Fibroblast of skin of right quadriceps (primary cell): ENCODE measurements around the gene EIF2A.

Experiments
- DNase-seq: peaks from one replicate; pipeline ENCODE4 v3.0.0-alpha.2; 2013

Gene EIF2A

DNA sequence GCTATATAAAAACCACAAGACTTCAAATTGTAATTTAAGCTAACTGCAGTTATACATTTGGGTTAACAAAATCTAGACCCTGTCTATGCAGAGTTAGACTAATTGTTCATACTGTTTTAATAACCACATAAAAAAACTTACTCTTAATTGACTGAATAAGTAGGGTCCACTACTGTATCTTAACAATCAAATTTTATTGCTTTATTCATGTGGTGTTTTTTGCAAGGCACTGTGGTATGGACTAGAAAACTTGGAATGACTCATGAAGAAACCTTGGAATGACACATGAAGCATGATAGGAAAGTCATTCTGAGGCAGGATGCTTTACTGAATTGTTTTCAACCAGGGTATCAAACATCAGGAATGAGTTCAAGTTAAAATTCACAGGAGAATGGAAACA lies 2.5 kb upstream of the EIF2A start:
- DNase-seq, result peak; percentile 79

DNA sequence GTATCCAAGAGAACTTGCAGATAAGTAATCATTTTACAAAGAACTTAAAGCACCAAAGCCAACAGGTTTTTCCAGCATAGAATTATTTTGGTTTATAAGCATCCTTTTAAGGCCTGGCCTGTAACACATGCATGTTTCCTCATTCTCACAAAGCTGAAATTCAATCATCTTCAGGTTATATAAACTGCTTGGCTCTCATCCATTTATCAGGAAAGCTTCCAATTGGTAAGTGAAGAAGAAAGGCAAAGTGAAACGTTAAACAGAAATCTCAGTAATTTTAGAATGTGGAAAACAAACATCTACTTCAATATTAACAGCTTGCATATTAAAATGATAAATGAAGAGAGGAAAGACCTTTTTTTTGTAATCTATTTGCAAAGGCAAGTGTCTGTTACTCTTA lies 1.9 kb upstream of the EIF2A start:
- DNase-seq, result no peak

GRCh38 chr3:150545419-150546225 lies 965 bp upstream of the EIF2A start:
- DNase-seq, result no peak

DNA sequence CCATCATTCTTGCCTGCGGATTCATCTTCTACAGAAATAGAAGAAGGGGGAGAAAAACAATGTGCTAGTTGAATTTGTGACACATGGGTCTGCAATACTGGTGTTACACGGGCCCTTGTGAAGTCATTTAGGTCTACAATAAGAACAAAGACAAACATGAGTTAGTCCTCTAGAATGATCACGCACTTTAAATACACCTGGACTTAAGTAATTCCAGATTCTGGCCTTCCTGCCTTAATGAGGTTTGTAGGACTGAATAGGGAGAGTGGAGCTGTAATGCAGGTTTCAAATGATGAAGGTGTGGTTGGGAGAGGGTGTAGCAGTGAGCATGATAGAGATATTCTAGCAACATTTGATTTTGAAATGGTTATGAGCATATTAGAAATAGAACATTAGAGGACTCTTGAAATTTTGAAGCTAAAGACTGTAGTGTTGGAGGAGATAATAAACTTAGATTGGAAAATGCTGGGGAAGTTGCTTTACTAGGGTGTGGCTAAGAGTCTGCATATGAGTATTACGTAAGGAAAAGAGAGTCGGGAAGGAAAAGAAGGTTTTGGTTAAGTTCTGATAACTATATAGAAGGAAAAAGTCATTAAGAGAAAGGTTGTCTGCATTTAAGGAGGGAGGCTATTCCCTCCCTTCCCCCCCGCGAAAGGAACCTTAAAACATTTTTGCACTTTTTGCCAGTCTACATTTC lies 606 bp downstream of the EIF2A start:
- DNase-seq, result no peak

DNA sequence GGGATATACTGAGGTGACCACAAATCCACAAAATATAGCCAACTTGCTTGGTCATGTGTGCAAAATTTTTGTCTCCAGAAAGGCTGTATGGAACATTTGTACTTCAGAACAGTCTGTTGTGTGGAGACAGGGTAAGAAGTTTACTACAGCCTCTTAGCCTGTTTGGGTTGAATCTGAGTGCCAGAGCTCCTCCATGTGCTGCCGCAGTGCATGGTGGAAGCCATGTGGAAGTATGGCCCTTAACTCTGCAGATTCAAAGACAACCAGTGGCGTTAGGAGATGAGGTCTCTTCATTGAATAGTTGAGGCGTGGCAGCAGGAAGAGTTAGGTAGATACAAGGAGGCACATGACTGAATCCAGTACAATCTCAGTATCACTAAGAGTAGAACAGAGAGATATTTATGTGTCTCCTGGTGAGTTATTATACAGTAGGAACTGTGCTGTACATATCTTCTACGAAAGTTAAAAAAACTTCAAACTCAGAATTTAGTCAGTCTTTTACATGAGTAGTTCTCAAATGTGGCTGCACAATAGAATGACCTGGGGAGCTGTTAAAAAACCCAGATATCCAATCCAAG lies 9.4 kb downstream of the EIF2A start:
- DNase-seq, result no peak

- DNase-seq, result no peak
These were observed 10.2 kb downstream of the EIF2A start for GRCh38 chr3:150556792-150557191.

DNA sequence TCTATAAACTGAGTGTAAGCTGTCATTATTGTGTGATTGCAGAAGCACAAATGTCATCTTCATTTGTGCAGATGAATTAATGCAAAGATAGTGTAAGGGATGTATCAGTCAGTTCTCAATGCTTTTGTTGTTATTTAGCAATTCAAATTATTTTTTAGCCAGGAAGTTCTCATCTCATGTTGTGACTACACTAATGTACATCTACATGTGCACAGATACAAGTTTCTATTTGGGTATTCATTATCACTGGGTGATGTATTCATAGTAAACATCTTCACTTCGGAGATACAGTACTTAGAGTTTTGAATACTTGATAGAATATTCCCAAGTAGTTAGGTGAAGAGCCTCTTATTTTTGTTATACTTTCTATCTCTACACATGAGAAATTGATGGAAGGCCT lies 11.1 kb downstream of the EIF2A start:
- no peak for DNase-seq

GRCh38 chr3:150564243-150564642 lies 17.7 kb downstream of the EIF2A start:
- no peak for DNase-seq

- DNase-seq, result no peak
These were observed 20.7 kb downstream of the EIF2A start for GRCh38 chr3:150567328-150567727.

DNA sequence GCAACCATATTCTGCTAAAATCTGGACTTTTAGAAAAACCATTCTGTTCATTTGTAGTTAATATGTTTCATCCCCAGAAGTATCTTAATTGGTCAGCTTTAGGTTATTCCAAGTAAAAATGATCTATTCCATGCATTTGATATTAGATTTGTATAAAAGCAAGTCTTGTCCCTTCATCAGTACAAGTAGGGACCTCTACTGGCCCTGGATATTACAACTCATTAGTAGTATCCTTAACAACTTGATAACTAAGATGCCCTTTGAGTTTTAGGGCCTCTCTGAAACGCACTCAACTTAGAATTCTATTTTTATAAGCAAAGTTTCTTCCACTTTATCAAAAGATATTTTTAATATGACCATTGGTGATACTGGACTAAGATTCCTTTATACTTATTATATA lies 31.3 kb downstream of the EIF2A start:
- DNase-seq, result no peak

GRCh38 chr3:150581174-150581573 lies 34.6 kb downstream of the EIF2A start:
- no peak for DNase-seq

DNA sequence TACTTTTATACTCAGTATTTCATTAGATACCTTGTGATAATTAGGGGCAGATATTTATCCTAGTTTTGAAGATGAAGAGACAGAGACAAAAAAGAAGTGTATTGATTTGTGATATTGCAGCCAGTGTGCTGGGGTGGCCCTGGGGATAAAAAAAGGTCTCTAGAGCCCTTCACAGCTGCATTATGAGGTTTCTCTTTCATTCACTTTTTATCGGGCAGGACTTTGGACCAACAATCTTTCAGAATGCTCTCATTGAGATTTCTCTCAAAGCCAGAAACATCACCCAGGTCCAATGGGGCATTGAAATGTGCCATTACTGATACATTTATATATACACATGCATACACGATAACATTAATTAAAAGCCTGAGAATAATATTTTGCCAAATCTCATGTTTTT lies 36.0 kb downstream of the EIF2A start:
- DNase-seq, result no peak

DNA sequence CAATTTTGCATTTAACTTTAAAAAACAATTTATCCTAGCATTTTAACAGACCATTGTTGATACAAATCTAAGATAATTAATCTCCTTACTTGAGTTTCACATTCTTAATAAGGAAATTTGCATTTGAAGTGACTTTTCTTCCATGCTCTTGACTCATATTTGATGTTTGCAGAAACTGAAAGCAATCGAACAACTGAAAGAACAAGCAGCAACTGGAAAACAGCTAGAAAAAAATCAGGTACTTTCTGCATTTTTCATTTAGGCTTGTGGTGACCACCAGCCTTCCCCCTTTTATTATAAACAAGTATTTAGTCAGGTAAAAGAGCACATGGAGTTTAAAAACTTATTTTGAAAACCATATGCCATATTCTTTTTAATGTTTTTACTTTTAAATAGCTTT lies 36.4 kb downstream of the EIF2A start:
- DNase-seq, result no peak

DNA sequence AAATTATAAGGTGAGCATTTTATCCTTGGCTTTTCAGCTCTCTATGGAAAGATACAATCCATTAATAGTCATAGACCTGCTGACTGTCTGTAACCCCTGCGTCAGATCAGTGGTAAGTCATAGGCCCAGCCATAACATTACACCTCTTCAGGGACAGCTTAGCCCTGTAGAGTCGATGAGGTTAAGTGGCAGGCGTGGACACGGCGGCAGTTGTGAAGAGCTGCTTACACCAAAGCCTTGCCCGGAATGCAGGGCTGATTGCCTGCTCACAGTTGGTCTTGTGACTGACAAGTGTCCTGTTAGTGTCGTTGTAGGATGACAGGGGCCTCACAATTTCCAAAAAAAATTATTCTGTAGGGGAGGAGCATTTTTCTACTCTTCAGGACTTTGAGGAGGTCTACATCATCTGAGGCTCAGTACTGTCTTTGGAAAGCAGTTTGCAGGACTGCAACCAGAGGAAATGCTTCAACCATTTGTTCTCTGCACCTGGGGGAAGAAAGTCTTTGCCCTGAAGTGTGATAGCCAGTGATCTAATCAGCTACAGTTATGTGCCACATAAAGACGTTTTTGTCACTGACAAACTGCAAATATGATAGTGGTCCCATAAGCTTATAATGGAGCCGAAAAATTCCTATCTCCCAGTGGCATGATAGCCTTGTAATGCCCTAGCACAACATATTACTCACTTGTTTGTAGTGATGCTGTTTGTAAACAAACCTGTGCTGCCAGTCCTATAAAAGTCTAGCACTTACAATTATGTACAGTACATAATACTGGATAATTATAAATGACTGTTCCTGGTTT lies 41.6 kb downstream of the EIF2A start:
- DNase-seq, result no peak

- no peak for DNase-seq
These were observed 43.2 kb downstream of the EIF2A start for GRCh38 chr3:150589759-150590158.

- no peak for DNase-seq
These were observed 47.6 kb downstream of the EIF2A start for GRCh38 chr3:150594150-150594549.

DNA sequence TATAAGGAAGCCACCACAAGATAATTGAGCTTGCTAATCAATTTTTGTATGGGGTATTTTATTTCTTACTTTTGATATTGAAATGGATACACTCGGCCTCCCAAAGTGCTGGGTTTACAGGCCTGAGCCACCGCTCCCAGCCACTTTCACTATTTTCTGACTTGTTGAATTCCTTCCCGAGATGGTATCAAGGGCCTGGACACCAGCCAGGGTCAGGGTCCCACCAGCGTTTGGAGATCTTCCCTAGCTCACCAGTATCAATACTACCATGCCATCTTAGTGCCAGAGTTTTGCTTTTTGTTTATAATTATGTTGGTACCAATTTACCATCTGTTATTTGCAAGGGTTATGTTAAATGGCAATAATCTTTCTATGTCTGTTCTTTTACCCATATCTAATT lies 51.1 kb downstream of the EIF2A start:
- no peak for DNase-seq

DNA sequence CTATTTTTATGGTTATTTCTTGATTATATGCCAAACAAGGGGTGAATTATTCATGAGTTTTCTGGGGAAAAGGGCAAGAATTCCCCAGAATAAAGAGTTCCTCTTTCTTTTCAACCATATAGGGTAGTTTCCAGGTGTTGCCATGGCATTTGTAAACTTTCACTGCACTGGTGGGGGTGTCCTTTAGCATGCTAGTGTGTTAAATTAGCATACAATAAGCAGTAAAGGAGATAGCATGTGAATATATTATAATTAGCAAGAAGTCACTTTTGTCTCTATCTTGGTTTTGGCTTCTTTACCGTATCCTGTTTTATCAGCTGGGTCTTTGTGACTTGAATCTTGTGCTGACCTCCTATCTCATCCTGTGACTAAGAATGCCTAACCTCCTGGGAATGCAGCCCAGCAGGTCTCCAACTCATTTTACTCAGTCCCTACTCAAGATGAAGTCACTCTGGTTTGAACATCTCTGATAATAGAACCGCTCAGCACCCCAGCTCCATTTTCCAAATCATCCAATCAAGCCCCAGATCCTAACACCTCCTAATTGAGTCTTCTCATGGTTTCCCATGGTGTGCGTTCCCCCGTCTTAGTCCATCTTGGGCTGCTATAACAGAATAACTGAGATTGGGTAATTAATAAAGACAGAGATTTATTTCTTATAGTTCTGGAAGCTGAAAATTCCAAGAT lies 53.2 kb downstream of the EIF2A start:
- peak; percentile 72 for DNase-seq

GRCh38 chr3:150600647-150601530 lies 54.3 kb downstream of the EIF2A start:
- DNase-seq, result peak; percentile 13

- DNase-seq, result no peak
These were observed 56.0 kb downstream of the EIF2A start for GRCh38 chr3:150602426-150603152.
